BE2C (cell line): Measurements from ENCODE around the gene DTNA.

Experiments
- DNase-seq: peaks from one replicate; pipeline ENCODE4 v3.0.0-alpha.2; 2020
- H3K27me3 ChIP-seq: fragments of 250-450 bp; sonication (Bioruptor Pico); 2 replicates; pipeline ENCODE4 v1.5.1; 2020; ENCODE audit warnings: mild to moderate bottlenecking
- H3K36me3 ChIP-seq: fragments of 250-450 bp; sonication (Bioruptor Pico); 2 replicates; pipeline ENCODE4 v1.5.1; 2020; ENCODE audit warnings: mild to moderate bottlenecking
- H3K4me1 ChIP-seq: fragments of 250-450 bp; sonication (Bioruptor Pico); 2 replicates; pipeline ENCODE4 v1.5.1; 2020
- H3K4me3 ChIP-seq: 2 replicates; pipeline ENCODE4 v1.5.1; 2011; ENCODE audit warnings: low read depth, low read length
- H3K9me3 ChIP-seq: fragments of 250-450 bp; sonication (Bioruptor Pico); 2 replicates; pipeline ENCODE4 v1.5.1; 2020
- TF ChIP-seq, protein P1 (sequence below): IDR thresholded peaks from 2 replicates; pipeline ENCODE4 v1.5.1; 2012; ENCODE audit warnings: mild to moderate bottlenecking, low read depth, low read length

Gene DTNA

DNA sequence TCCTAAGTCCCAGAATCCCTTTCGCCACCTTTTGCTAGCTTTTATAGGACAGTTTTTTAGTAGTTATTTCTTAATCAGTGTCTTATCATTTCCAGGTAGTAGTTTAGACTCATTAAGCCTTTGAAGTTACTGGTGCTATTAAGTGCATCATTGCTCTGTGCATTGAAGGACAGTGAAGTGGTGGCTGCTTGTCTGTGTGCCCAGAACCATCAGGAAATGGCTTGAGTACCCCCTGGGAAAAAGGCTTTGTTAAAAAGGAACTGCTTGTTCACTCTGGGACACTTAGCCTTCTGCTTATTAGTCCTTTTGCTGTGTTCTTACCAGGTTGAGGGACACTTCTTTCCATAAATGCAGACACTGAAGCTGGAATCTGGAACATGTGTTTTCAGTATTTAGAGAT is 30.0 kb downstream of the DTNA start:
- Histone ChIP-seq H3K4me1 (no peaks in the 10 kb centered on the region), H3K4me3 (no peak overlapping the region), H3K36me3 (no peaks in the 10 kb centered on the region), H3K9me3 (no peaks in the 10 kb centered on the region), H3K27me3 (no peaks in the 10 kb centered on the region; the same call in 1 of the 2 replicates)
- TF ChIP-seq, protein P1, sequence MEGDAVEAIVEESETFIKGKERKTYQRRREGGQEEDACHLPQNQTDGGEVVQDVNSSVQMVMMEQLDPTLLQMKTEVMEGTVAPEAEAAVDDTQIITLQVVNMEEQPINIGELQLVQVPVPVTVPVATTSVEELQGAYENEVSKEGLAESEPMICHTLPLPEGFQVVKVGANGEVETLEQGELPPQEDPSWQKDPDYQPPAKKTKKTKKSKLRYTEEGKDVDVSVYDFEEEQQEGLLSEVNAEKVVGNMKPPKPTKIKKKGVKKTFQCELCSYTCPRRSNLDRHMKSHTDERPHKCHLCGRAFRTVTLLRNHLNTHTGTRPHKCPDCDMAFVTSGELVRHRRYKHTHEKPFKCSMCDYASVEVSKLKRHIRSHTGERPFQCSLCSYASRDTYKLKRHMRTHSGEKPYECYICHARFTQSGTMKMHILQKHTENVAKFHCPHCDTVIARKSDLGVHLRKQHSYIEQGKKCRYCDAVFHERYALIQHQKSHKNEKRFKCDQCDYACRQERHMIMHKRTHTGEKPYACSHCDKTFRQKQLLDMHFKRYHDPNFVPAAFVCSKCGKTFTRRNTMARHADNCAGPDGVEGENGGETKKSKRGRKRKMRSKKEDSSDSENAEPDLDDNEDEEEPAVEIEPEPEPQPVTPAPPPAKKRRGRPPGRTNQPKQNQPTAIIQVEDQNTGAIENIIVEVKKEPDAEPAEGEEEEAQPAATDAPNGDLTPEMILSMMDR, result no peak
- no peak for DNase-seq

DNA sequence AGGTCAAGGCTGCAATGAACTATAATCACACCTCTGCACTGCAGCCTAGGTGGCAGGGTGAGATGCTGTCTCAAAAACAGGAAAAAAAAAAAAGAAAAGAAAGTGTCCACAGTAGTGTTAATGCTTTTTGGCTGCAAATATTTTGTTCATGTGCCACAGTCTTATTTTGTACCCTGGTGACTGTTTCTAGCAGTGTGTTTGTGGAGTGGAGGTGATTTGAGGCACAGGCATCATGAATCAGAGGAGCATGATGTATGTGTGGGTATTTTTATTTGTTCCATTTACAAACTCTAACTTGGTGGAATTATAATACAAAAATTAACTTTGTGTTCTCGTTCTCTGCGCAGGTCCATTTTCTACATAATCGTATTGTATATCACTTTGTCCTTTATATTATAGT is 30.6 kb downstream of the DTNA start:
- TF ChIP-seq, protein P1, result no peak
- no peaks in the 10 kb centered on the region for H3K36me3 ChIP-seq
- H3K27me3 ChIP-seq, result no peaks in the 10 kb centered on the region; the same call in 1 of the 2 replicates

DNA sequence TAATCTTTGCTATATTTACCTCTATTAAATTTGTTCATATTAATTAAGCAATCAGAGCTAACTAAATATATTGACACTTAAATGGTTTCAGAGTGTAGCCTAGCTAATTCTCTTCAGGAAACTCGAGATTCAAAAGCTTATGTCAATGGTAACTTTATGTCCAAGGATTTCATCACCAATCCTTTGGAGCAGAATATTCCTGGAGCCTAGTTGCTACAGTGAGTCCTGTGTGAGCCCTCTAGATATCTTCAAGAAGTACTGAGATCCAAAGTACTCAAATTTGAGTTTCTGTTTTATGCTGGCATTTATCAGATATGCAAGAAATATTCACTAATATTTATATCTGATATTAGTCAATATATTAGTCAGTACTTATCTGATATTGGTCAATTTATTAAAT is 31.3 kb downstream of the DTNA start:
- no peaks in the 10 kb centered on the region; the same call in 1 of the 2 replicates for H3K27me3 ChIP-seq
- H3K4me1 ChIP-seq, result no peaks in the 10 kb centered on the region
- TF ChIP-seq, protein P1, result no peak
- no peak overlapping the region for H3K4me3 ChIP-seq
- DNase-seq, result no peak
- no peaks in the 10 kb centered on the region for H3K9me3 ChIP-seq
- H3K36me3 ChIP-seq, result no peaks in the 10 kb centered on the region

More for the DNA sequence above, 30.6 kb downstream of the DTNA start:
- no peak for DNase-seq
- Histone ChIP-seq H3K9me3 (no peaks in the 10 kb centered on the region), H3K4me3 (no peak overlapping the region), H3K4me1 (no peaks in the 10 kb centered on the region)

DNA sequence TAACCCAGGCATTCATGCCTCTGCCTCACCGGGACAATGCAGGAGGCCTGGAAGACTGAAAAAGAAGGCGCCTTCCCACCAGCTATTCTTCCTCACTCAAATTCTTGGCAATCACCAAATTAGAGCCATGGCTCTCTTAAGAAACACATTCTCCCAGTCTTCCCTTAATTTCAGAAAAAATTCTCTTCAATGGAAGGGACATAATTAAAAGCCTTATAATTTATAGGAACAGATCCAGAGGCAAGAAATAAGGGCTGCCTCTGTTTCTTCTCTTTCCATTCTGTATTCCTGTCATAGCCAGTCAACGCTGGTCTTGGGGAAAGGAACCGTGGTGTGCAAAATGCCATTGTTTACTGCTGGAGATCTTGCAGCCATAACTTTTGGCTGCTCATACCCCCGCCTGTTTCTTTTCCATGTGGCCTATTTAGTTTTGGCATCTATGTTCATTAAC is 32.8 kb downstream of the DTNA start:
- Histone ChIP-seq H3K27me3 (no peaks in the 10 kb centered on the region; the same call in 1 of the 2 replicates), H3K4me3 (no peak overlapping the region), H3K9me3 (no peaks in the 10 kb centered on the region), H3K4me1 (no peaks in the 10 kb centered on the region), H3K36me3 (no peaks in the 10 kb centered on the region)
- TF ChIP-seq, protein P1, result no peak
- no peak for DNase-seq

DNA sequence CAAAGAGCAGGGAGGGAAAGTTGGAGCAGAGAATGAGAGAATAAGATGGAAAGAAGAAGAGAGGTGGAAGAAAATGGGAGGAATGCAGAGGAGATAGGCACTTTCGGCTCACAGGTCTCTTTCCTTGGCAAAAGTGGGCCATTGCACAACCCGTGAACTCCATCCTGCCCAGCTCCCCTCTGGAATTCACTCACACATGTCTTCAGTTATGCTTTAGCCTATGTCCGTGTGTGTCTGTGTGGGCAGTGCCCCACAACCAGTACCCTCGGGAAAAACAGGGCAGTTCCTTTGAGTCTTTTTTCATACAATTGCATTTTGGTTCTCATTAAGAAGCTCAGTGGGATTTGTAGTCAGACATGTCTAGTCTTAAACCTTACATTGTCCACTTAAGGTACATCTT is 34.5 kb downstream of the DTNA start:
- DNase-seq, result no peak
- H3K4me3 ChIP-seq, result no peak overlapping the region
- no peaks in the 10 kb centered on the region for H3K9me3 ChIP-seq
- H3K27me3 ChIP-seq, result no peaks in the 10 kb centered on the region; the same call in 1 of the 2 replicates
- H3K4me1 ChIP-seq, result no peaks in the 10 kb centered on the region
- H3K36me3 ChIP-seq, result no peaks in the 10 kb centered on the region
- TF ChIP-seq, protein P1, result no peak

DNA sequence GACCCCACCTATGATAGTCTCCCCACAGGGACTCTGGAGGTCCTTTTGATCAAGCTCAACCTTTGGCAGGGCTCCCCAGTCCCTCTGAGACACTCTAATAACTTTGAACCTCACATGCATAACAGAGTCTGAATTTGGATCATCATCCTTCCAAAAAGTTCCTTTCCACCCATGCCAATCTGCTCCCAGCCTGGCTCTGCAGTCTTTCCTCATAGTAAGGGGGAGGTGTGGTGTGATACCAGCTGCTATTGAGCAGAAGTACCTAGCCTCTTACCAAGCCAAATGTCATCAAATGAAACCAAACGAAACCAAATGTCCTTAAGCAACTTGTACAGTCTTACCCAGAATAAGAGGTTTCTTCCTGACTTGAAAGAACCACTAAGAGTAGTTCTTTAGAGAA is 36.5 kb downstream of the DTNA start:
- DNase-seq, result no peak
- Histone ChIP-seq H3K9me3 (no peaks in the 10 kb centered on the region), H3K27me3 (no peaks in the 10 kb centered on the region; the same call in 1 of the 2 replicates), H3K4me1 (no peaks in the 10 kb centered on the region), H3K36me3 (no peaks in the 10 kb centered on the region), H3K4me3 (no peak overlapping the region)
- TF ChIP-seq, protein P1, result no peak
